GM12873 (cell line): ENCODE measurements around the gene PLD1.

Experiments
- CTCF ChIP-seq: IDR thresholded peaks from 2 replicates; pipeline ENCODE4 v1.5.1; 2012; ENCODE audit warnings: low read depth, mild to moderate bottlenecking, moderate library complexity, low read length, control low read depth; ENCODE audit not compliant: insufficient read depth; ENCODE audit errors: missing control alignments

The PLD1 gene

GRCh38 chr3:171607452-171607851 is 202.8 kb downstream of the PLD1 start:
- TF ChIP-seq CTCF, result no peak

GRCh38 chr3:171606151-171606751 is 204.0 kb downstream of the PLD1 start:
- TF ChIP-seq CTCF, result no peak

- no peak for TF ChIP-seq CTCF
Measured at GRCh38 chr3:171604370-171604769, 205.9 kb downstream of the PLD1 start.

- TF ChIP-seq CTCF, result no peak
Measured at GRCh38 chr3:171602072-171602471, 208.2 kb downstream of the PLD1 start.

GRCh38 chr3:171600030-171600429 is 210.3 kb downstream of the PLD1 start:
- TF ChIP-seq CTCF, result no peak

- TF ChIP-seq CTCF, result no peak
Measured at GRCh38 chr3:171598990-171599389, 211.3 kb downstream of the PLD1 start.

GRCh38 chr3:171592786-171593185 is 217.5 kb downstream of the PLD1 start:
- no peak for TF ChIP-seq CTCF
